Memory B cell (primary cell): ENCODE data around the gene LENG1.
A peak's percentile ranks its signal among the peaks of the same experiment; 100 is the strongest.
"Not testable (repeated sequence)": the region's sequence is repeated elsewhere in the genome, so short reads cannot be mapped to it uniquely, and the experiment has no call there.

Source experiments
- ATAC-seq: fragments of 150-1000 bp; cut with Tn5 transposase; 2 replicates; pipeline ENCODE4 v1.10.0; 2021; ENCODE audit warnings: low read depth, mild to moderate bottlenecking, moderate library complexity
- DNase-seq, 2 donors: peaks; one replicate each; pipeline ENCODE4 v3.0.0; 2022; ENCODE audit warnings: low spot score in 2 of 2
- H3K27ac Mint-ChIP-seq: one replicate; pipeline ENCODE4 v1.8.0; 2022; ENCODE audit warnings: mild to moderate bottlenecking, moderate library complexity, mixed read lengths
- H3K27me3 Mint-ChIP-seq: one replicate; pipeline ENCODE4 v1.8.0; 2022; ENCODE audit warnings: mixed read lengths
- H3K36me3 Mint-ChIP-seq: one replicate; pipeline ENCODE4 v1.8.0; 2022; ENCODE audit warnings: mild to moderate bottlenecking, mixed read lengths
- H3K4me1 Mint-ChIP-seq: one replicate; pipeline ENCODE4 v1.8.0; 2022; ENCODE audit warnings: mixed read lengths
- H3K4me3 Mint-ChIP-seq: one replicate; pipeline ENCODE4 v1.8.0; 2022; ENCODE audit warnings: mild to moderate bottlenecking, moderate library complexity, mixed read lengths
- H3K9me3 Mint-ChIP-seq: one replicate; pipeline ENCODE4 v1.8.0; 2022; ENCODE audit warnings: mixed read lengths

LENG1 gene

DNA sequence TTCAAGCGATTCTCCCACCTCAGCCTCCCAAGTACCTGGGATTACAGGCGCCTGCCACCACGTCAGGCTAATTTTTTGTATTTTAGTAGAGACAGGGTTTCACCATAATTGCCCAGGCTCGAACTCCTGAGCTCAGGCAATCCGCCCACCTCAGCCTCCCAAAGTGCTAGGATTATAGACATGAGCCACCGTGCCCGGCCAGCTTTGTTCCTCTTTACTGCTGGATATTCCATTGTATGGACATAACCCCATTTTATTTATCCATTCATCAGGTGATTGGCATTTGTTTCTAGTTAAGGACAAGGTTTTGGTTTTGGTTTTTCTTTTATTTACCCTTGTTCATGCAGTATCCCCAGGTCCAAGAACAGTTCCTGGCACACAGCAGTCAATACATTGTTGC is 37.0 kb upstream of the LENG1 start:
- no peak overlapping the region for H3K4me3 Mint-ChIP-seq
- H3K27ac Mint-ChIP-seq: no peak overlapping the region
- peaks cover 6% of the 10 kb centered on the region for H3K4me1 Mint-ChIP-seq
- H3K27me3 Mint-ChIP-seq: no peaks in the 10 kb centered on the region
- no peaks in the 10 kb centered on the region for H3K9me3 Mint-ChIP-seq
- H3K36me3 Mint-ChIP-seq: peaks cover 6% of the 10 kb centered on the region
- DNase-seq (no peak), ATAC-seq (no peak)

DNA sequence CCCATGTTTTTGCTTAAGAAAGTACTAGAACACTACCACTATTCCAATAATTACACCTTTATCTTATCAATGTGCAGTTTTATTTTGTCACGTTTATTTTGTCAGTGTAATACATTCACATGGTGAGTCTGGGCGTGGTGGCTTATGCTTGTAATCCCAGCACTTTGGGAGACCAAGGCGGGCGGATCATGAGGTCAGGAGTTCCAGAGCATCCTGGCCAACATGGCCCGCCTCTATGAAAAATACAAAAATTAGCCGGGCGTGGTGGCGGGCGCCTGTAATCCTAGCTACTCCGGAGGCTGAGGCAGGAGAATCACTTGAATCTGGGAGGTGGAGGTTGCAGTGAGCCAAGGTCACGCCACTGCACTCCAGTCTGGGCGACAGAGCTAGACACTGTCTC is 34.9 kb upstream of the LENG1 start:
- H3K4me1 Mint-ChIP-seq, H3K27ac Mint-ChIP-seq, ATAC-seq, H3K9me3 Mint-ChIP-seq, DNase-seq, H3K36me3 Mint-ChIP-seq, H3K4me3 Mint-ChIP-seq, H3K27me3 Mint-ChIP-seq: not testable (repeated sequence)

DNA sequence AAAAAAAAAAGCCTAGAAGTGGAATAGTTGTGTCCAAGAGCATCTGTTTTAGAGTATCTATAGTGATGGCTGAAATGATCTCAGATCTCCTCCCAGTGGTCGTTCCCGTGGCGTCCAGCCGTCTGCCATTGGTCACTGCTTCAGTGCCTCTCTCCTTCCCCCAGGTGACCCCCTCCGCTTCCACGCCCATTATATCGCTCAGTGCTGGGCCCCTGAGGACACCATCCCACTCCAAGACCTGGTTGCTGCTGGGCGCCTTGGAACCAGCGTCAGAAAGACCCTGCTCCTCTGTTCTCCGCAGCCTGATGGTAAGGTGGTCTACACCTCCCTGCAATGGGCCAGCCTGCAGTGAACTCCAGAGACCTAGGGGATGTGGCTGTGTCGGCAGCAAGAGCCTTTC is 33.5 kb upstream of the LENG1 start:
- Mint-ChIP-seq H3K9me3 (no peaks in the 10 kb centered on the region), H3K36me3 (peaks cover 6% of the 10 kb centered on the region), H3K27me3 (no peaks in the 10 kb centered on the region), H3K4me3 (peak overlapping the region; percentile 34), H3K27ac (no peak overlapping the region), H3K4me1 (peaks cover 7% of the 10 kb centered on the region)
- no peak for DNase-seq
- ATAC-seq: no peak

DNA sequence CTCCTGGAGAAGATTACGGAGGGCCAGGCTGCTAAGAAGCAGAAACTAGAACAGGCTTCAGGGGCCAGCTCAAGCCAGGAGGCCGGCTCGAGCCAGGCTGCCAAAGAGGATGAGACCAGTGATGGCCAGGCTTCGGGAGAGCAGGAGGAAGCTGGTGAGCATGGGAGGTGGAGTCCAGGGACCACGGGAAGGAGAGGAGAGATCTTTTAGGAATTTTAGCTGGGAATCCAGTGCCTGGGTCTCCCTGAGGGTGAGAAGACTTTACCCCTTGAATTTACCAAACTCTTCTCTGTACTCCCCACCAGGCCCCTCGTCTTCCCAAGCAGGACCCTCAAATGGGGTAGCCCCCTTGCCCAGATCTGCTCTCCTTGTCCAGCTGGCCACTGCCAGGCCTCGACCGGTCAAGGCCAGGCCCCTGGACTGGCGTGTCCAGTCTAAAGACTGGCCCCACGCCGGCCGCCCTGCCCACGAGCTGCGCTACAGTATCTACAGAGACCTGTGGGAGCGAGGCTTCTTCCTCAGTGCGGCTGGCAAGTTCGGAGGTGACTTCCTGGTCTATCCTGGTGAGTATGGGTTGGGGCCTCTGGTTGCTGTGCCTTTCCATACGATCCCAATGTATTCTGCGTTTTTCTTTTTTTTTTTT is 32.4 kb upstream of the LENG1 start:
- H3K4me3 Mint-ChIP-seq: peak overlapping the region; percentile 95
- H3K27ac Mint-ChIP-seq: no peak overlapping the region
- H3K36me3 Mint-ChIP-seq: peaks cover 8% of the 10 kb centered on the region
- H3K4me1 Mint-ChIP-seq: peaks cover 17% of the 10 kb centered on the region
- no peak for ATAC-seq
- no peaks in the 10 kb centered on the region for H3K9me3 Mint-ChIP-seq
- no peak for DNase-seq
- H3K27me3 Mint-ChIP-seq: no peaks in the 10 kb centered on the region

DNA sequence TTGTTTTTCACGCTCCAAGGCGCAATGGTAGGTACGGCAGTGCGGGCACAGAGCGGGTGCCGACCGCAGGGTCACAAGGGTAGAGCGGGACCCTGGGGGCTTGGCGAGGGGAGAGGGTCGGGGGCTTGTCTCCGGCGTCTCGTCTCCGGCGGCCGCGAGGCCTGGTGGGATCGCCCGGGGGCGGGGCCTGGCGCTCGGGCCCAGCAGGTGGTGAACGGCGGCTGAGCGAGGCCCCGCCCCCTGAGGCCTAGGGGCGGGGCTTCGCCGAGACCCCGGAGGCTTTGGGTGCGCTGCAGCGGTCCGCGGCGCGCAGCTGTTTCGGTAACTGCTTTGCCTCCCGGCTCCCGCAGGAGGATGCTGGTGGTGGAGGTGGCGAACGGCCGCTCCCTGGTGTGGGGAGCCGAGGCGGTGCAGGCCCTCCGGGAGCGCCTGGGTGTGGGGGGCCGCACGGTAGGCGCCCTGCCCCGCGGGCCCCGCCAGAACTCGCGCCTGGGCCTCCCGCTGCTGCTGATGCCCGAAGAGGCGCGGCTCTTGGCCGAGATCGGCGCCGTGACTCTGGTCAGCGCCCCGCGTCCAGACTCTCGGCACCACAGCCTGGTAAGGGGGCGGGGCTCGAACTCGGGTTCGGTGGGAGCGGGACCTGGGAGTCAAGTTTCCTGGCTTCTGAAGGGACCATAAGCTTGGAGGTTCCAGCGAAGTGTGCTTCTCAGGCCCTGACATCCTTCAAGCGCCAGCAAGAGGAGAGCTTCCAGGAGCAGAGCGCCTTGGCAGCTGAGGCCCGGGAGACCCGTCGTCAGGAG is 31.7 kb upstream of the LENG1 start, which contains the start of gene TSEN34:
Gene TSEN34 (plus strand): TSS at position 298 of the 800 bp plus-strand sequence. CDS start 57 bp downstream, at position 355.
- DNase-seq (peak; percentile 91 to 94), ATAC-seq (peak; percentile 28)
- Mint-ChIP-seq H3K4me3 (peak within 1 kb of the TSS; percentile 95), H3K36me3 (peaks cover 11% of the 10 kb centered on the region), H3K27me3 (no peaks in the 10 kb centered on the region), H3K4me1 (peaks cover 17% of the 10 kb centered on the region), H3K9me3 (no peaks in the 10 kb centered on the region), H3K27ac (peak within 1 kb of the TSS; percentile 100)

DNA sequence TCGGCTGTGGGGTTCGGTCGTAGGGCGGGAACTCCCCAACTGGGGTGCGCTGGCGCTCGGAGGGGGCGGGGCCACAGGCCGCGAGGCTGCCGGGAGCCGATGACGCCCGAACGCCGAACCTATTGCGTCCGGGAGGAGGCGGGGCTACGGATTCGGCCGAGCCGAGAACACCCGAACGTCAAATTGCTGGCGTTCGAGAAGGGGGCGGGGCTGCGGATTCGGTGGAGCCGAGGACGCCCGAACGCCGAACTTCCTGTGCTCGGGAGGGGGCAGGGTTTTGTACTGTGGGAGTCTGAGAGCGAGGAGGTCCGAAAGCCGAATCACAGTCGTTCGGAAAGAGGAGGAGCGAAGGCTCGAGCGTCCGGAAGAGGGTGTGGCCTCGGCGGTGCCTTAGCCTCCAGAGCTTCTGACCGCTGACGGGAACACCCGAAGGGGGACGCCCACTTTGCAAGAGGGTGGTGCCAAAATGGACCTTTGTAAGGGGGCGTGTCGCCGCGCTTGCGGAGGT is 31.0 kb upstream of the LENG1 start:
- peak overlapping the region; percentile 100 for H3K27ac Mint-ChIP-seq
- peaks cover 17% of the 10 kb centered on the region for H3K4me1 Mint-ChIP-seq
- H3K36me3 Mint-ChIP-seq: peaks cover 11% of the 10 kb centered on the region
- no peaks in the 10 kb centered on the region for H3K27me3 Mint-ChIP-seq
- DNase-seq: peak; percentile 99 to 100
- H3K4me3 Mint-ChIP-seq: peak overlapping the region; percentile 95
- no peaks in the 10 kb centered on the region for H3K9me3 Mint-ChIP-seq
- ATAC-seq: peak; percentile 57

DNA sequence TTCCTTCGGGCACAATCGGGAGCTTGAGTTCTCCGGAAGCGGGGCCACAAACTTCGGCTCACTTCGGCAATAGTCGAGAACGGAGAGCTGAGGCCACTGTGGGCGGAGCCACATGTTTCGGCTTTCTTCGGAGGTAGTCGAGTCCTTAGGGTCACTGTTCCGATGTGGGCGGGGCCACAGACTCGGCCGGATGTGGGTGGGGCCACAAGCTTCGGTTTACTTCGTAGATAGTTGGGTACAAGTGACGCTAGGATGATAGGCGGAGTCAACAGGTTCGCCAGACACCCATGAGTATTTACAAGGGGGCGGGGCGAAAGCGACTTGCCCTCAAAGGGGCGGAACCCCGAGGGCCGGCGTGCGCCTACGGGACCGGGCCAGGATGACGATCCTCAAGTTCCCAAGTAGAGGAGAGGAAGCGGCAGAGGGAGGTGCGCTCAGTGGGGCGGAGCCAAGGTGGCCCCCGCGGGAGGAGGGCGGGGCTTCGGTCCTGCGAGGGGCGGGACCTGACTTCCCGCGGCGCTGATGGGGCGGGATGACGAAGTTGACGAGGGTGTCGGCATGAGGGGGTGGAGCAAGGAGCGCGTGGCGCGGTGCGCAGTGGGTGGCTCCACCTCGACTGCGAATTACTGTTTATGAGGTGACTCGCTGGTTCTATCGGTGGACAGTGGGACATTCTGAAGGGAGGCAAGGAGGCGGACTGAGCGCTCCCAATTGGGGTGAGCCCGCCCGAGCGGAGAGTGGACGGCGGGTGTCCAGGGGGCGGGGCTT is 30.4 kb upstream of the LENG1 start:
- peaks cover 10% of the 10 kb centered on the region for H3K36me3 Mint-ChIP-seq
- H3K27me3 Mint-ChIP-seq: no peaks in the 10 kb centered on the region
- H3K4me3 Mint-ChIP-seq: peak overlapping the region; percentile 95
- H3K9me3 Mint-ChIP-seq: no peaks in the 10 kb centered on the region
- peaks cover 17% of the 10 kb centered on the region for H3K4me1 Mint-ChIP-seq
- peak; percentile 48 for ATAC-seq
- peak overlapping the region; percentile 100 for H3K27ac Mint-ChIP-seq
- DNase-seq: peak; percentile 99 to 100

DNA sequence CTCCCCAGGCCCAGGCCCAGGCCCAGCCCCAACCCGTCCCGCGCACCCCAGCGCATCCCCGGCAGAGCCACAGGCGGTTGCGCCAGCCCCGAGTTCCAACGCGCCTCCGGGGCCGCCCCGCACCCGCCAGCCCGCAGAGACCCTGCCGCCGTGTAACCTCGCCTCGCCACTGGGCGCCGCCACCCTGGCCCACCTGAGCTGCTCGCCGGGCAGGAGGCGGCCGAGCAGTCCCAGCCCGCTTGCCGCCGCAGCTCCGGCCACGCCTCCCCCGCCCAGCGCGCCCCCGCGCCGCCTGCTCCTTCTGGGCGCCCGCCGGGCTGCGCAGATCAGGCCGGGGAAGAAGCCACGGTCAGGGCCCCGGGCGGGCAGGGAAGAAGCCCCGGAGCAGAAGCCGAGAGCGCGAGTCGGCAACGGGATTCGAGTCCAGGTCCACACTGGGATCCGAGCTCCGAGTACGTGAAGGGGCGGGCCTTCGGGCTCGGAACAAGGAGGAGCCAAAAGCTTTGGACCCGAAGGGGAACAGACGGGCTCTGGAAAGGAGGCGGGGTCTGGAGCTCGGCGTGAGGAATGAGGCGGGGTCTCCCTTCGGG is 29.7 kb upstream of the LENG1 start, which contains the start of gene MBOAT7:
Gene MBOAT7 (minus strand): TSS at position 436 of the 590 bp plus-strand sequence. CDS start 1,072 bp downstream, outside the sequence.
- Mint-ChIP-seq H3K4me3 (peak within 1 kb of the TSS; percentile 95), H3K27ac (peak within 1 kb of the TSS; percentile 100), H3K36me3 (peaks cover 9% of the 10 kb centered on the region), H3K4me1 (peaks cover 17% of the 10 kb centered on the region), H3K9me3 (no peaks in the 10 kb centered on the region), H3K27me3 (no peaks in the 10 kb centered on the region)
- peak; percentile 3 for ATAC-seq
- DNase-seq: no peak

DNA sequence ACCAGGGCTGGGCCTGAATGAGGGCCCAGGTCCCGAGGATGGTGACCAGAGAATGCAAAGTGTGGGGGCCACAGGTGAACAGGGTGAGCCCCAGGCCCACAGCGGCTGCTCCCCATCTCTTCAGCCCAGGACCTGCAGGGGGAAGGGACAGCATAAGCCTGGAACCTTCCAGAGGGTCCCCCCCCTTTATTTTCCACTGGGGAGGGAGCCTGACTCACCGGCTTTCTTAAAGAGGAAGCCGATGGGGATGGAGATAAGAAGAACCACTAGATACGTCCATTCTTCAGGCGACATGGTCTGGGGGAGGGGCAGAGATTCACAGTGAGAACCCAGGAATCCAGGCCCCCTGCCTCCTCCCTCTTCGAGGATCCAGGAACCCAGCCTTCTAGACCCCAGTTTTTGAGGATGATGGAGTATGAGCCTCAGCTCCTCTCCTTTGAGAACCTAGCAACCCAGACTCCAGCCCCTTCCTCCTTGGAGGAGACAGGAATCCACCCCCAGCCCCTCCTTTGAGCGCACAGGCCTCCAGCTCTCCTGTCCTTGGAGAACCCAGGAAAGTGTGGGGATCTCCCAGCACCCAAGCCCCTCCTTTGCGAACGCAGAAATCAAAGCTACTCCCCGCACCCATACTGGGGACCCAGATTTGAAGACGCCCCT is 28.8 kb upstream of the LENG1 start:
- Mint-ChIP-seq H3K4me1 (peaks cover 17% of the 10 kb centered on the region), H3K36me3 (peaks cover 10% of the 10 kb centered on the region), H3K27me3 (no peaks in the 10 kb centered on the region), H3K27ac (peak overlapping the region; percentile 64), H3K9me3 (no peaks in the 10 kb centered on the region), H3K4me3 (peak overlapping the region; percentile 95)
- DNase-seq: no peak
- ATAC-seq: no peak

DNA sequence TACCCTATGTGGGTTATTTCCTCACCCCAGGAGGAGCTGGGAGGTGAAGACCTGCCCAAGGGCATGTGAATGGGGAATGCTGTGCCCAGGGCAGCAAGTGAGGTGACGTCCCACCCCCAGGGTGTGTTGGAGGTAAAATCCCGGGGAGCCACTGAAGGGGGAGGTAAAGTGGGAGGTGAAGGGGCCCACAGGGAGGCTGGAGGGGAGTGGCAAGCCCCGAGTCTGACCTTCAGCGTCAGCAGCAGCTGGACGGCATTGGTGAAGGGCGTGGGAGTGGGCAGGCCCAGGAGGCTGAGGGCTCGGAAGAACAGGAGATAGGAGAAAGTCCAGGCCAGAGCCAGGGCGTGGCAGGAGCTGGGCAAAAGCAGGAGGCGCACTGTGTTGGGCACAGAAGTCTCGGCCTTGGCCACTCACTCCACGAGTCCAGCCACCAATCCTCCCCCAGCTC is 27.4 kb upstream of the LENG1 start:
- ATAC-seq: no peak
- H3K4me3 Mint-ChIP-seq: peak overlapping the region; percentile 95

DNA sequence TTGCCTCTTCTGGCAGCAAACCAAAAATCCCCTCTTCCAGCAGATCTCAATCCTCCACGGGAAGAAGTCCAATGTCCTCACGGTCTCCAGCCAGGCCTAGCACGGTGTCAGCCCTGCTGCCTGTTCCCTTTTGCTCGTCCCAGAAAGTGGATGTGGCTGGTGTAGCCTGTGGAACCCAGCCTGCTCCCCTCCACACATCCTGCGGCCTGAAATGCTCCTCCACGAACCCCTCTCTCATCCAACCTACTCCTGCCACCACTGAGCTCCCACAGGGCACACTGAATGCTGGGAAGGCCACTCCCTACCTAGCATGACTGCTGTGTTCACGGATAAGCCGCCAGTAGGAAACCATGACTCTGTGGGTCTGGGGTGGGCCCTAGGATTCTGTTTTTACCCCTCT is 26.8 kb upstream of the LENG1 start:
- Mint-ChIP-seq H3K27me3 (no peaks in the 10 kb centered on the region), H3K4me3 (no peak overlapping the region), H3K36me3 (peaks cover 9% of the 10 kb centered on the region), H3K27ac (no peak overlapping the region), H3K4me1 (peaks cover 10% of the 10 kb centered on the region), H3K9me3 (no peaks in the 10 kb centered on the region)
- DNase-seq: no peak
- ATAC-seq: no peak

More for the DNA sequence above, 27.4 kb upstream of the LENG1 start:
- no peak for DNase-seq
- Mint-ChIP-seq H3K9me3 (no peaks in the 10 kb centered on the region), H3K27me3 (no peaks in the 10 kb centered on the region), H3K4me1 (peaks cover 15% of the 10 kb centered on the region), H3K27ac (peak overlapping the region; percentile 25), H3K36me3 (peaks cover 8% of the 10 kb centered on the region)

DNA sequence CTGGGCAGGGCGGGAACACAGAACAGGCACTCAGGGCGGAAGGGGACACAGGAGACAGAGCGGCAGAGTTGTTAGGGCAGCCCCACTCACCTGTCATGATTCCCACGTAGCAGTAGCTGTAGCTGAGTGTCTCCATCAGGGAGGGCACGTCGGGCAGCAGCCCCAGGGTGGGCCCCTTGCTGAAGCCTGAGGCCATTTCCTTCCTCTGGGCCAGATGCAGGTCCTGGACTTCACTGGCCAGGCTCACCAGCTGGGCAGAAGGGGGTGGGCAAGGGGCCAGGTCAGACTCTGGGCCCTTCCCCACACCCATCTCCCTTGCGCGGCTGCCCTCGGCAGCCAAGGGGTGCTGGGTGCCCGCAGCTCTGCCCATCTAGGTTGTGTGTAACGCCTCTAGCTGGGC is 23.9 kb upstream of the LENG1 start:
- no peaks in the 10 kb centered on the region for H3K9me3 Mint-ChIP-seq
- no peaks in the 10 kb centered on the region for H3K27me3 Mint-ChIP-seq
- H3K27ac Mint-ChIP-seq: no peak overlapping the region
- peaks cover 12% of the 10 kb centered on the region for H3K36me3 Mint-ChIP-seq
- H3K4me3 Mint-ChIP-seq: no peak overlapping the region
- DNase-seq (no peak), ATAC-seq (no peak)
- peaks cover 14% of the 10 kb centered on the region for H3K4me1 Mint-ChIP-seq

DNA sequence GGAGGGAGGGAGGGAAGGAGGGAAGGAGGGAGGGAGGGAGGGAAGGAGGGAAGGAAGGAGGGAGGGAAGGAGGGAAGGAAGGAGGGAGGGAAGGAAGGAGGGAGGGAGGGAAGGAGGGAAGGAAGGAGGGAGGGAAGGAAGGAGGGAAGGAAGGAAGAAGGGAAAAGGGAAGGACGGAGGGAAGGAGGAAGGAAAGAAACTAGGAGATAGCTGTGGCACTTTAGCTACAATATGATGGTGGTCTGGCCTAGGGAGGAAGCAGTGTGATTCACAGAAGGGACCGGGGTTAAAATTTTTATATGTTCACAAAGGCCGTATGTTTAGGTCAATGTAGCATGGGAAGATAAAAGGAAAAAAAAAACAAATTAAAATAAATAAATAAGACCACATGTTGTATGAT is 22.4 kb upstream of the LENG1 start:
- not testable (repeated sequence) for ATAC-seq, H3K36me3 Mint-ChIP-seq

More for the DNA sequence above, 22.4 kb upstream of the LENG1 start:
- H3K9me3 Mint-ChIP-seq, H3K4me1 Mint-ChIP-seq, H3K4me3 Mint-ChIP-seq, DNase-seq, H3K27me3 Mint-ChIP-seq, H3K27ac Mint-ChIP-seq: not testable (repeated sequence)
